GM23338 (cell line): ENCODE results near the gene NOTCH3. TPM values are rescaled to one million over a fixed set of nuclear protein-coding genes. Genes with fewer than 3 reads are reported as not detected.

ENCODE experiments used
- ATAC-seq: fragments of 200-7000 bp; cut with Tn5 transposase; 3 replicates; pipeline ENCODE4 v1.9.1; 2020
- DNase-seq: peaks from one replicate; pipeline ENCODE4 v3.0.0-alpha.2; 2015; ENCODE audit warnings: low spot score
- H2AFZ ChIP-seq: fragments of 200-600 bp; sonication (generic); 2 replicates; pipeline ENCODE4 v1.8.0; 2016; ENCODE audit warnings: antibody characterized with exemption, mild to moderate bottlenecking, moderate library complexity
- H3F3A ChIP-seq: fragments of 200-600 bp; sonication (generic); replicated peaks from 2 replicates; pipeline ENCODE4 v1.8.0; 2017; ENCODE audit warnings: antibody characterized with exemption, mixed run types, low read depth
- H3K27ac ChIP-seq: fragments of 200-600 bp; sonication (generic); 2 replicates; pipeline ENCODE4 v1.6.1; 2016; ENCODE audit warnings: low read depth
- H3K27me3 ChIP-seq: fragments of 200-600 bp; sonication (generic); 2 replicates; pipeline ENCODE4 v1.8.0; 2016; ENCODE audit warnings: mild to moderate bottlenecking, mixed run types, moderate library complexity; ENCODE audit not compliant: insufficient read depth
- H3K36me3 ChIP-seq: fragments of 200-600 bp; sonication (generic); 2 replicates; pipeline ENCODE4 v1.8.0; 2016; ENCODE audit warnings: mild to moderate bottlenecking; ENCODE audit not compliant: insufficient read depth
- H3K4me1 ChIP-seq: fragments of 200-600 bp; sonication (generic); 2 replicates; pipeline ENCODE4 v1.8.0; 2016; ENCODE audit warnings: mild to moderate bottlenecking, moderate library complexity; ENCODE audit not compliant: insufficient read depth
- H3K4me2 ChIP-seq: fragments of 200-600 bp; sonication (generic); 2 replicates; pipeline ENCODE4 v1.7.1; 2017; ENCODE audit warnings: mixed run types
- H3K4me3 ChIP-seq: fragments of 200-600 bp; sonication (generic); 2 replicates; pipeline ENCODE4 v1.6.1; 2016; ENCODE audit warnings: mixed run types
- H3K79me2 ChIP-seq: fragments of 200-600 bp; sonication (generic); replicated peaks from 2 replicates; pipeline ENCODE4 v1.8.0; 2017; ENCODE audit warnings: mild to moderate bottlenecking; ENCODE audit not compliant: insufficient read depth
- H3K9me2 ChIP-seq: fragments of 200-600 bp; sonication (generic); 2 replicates; pipeline ENCODE4 v1.8.0; 2017; ENCODE audit not compliant: insufficient read depth
- H4K20me1 ChIP-seq: fragments of 200-600 bp; sonication (generic); replicated peaks from 2 replicates; pipeline ENCODE4 v1.8.0; 2017; ENCODE audit warnings: mild to moderate bottlenecking; ENCODE audit not compliant: insufficient read depth
- H3K27ac Mint-ChIP-seq: 2 replicates; pipeline ENCODE4 v1.8.0; 2020; ENCODE audit warnings: inconsistent platforms, mild to moderate bottlenecking, moderate library complexity, mixed read lengths
- H3K27me3 Mint-ChIP-seq: 3 replicates; pipeline ENCODE4 v1.8.0; 2022; ENCODE audit warnings: low read depth, mild to moderate bottlenecking, moderate library complexity, mixed read lengths, inconsistent platforms; ENCODE audit not compliant: insufficient read depth, poor library complexity
- H3K36me3 Mint-ChIP-seq: 3 replicates; pipeline ENCODE4 v1.8.0; 2021; ENCODE audit warnings: low read depth, mild to moderate bottlenecking, inconsistent platforms, moderate library complexity, mixed read lengths
- H3K4me1 Mint-ChIP-seq: 3 replicates; pipeline ENCODE4 v1.8.0; 2020; ENCODE audit warnings: mild to moderate bottlenecking, inconsistent platforms, mixed read lengths
- H3K4me3 Mint-ChIP-seq: 3 replicates; pipeline ENCODE4 v1.8.0; 2021; ENCODE audit warnings: moderate library complexity, mild to moderate bottlenecking, inconsistent platforms, mixed read lengths
- H3K9me3 Mint-ChIP-seq: 3 replicates; pipeline ENCODE4 v1.8.0; 2020; ENCODE audit warnings: moderate library complexity, mild to moderate bottlenecking, inconsistent platforms, mixed read lengths
- CREB1 ChIP-seq: fragments of 250-450 bp; sonication (Bioruptor Pico); IDR thresholded peaks from 2 replicates; pipeline ENCODE4 v1.5.0; 2020; ENCODE audit warnings: low read depth, mild to moderate bottlenecking, moderate library complexity
- EZH2 ChIP-seq: fragments of 200-600 bp; sonication (generic); IDR thresholded peaks from one replicate; pipeline ENCODE4 v1.8.0; 2017; ENCODE audit warnings: antibody characterized with exemption, mild to moderate bottlenecking, low read depth; ENCODE audit not compliant: unreplicated experiment
- EZH2phosphoT487 ChIP-seq: fragments of 200-600 bp; sonication (generic); IDR thresholded peaks from one replicate; pipeline ENCODE4 v1.8.1; 2018; ENCODE audit warnings: antibody characterized with exemption; ENCODE audit not compliant: unreplicated experiment
- JUNB ChIP-seq: IDR thresholded peaks from one replicate; pipeline ENCODE4 v1.6.1; 2016; ENCODE audit warnings: antibody characterized with exemption; ENCODE audit not compliant: unreplicated experiment
- NANOG ChIP-seq: IDR thresholded peaks from 2 replicates; pipeline ENCODE4 v1.6.1; 2016; ENCODE audit warnings: antibody characterized with exemption, borderline replicate concordance
- POLR2AphosphoS5 ChIP-seq: IDR thresholded peaks from 2 replicates; pipeline ENCODE4 v1.6.1; 2016; ENCODE audit warnings: antibody characterized with exemption, low read depth
- STAT1 ChIP-seq: IDR thresholded peaks from one replicate; pipeline ENCODE4 v1.6.1; 2016; ENCODE audit warnings: antibody characterized with exemption; ENCODE audit not compliant: unreplicated experiment
- ZNF114 ChIP-seq: fragments of 250-450 bp; sonication (Bioruptor Pico); IDR thresholded peaks from 2 replicates; pipeline ENCODE4 v1.5.0; 2020; ENCODE audit warnings: mild to moderate bottlenecking, moderate library complexity
- ZNF331 ChIP-seq: fragments of 250-450 bp; sonication (Bioruptor Pico); IDR thresholded peaks from 2 replicates; pipeline ENCODE4 v1.5.0; 2020; ENCODE audit warnings: low read depth, mild to moderate bottlenecking, moderate library complexity
- polyA plus RNA-seq: library from polyadenylated mRNA; unstranded; fragments of >200 nt; fragmentation: Nextera tagmentation; extraction: Ambion mirVana; gene quantifications from 2 replicates; pipeline ENCODE4 v1.2.1, GENCODE V29; 2016
- total RNA-seq: library from RNA; depleted of rRNA; stranded (reverse); fragments of >200 nt; shearing (Covaris generic); gene quantifications from 2 replicates; pipeline ENCODE4 v1.2.3, GENCODE V29; 2014
- TF ChIP-seq, protein P1 (sequence below): fragments of 250-450 bp; sonication (Bioruptor Pico); IDR thresholded peaks from 2 replicates; pipeline ENCODE4 v1.5.0; 2020; ENCODE audit warnings: mild to moderate bottlenecking, moderate library complexity
- TF ChIP-seq, protein P2 (sequence below): IDR thresholded peaks from 2 replicates; pipeline ENCODE4 v1.6.1; 2016; ENCODE audit warnings: antibody characterized with exemption
- TF ChIP-seq, protein P3 (sequence below): IDR thresholded peaks from one replicate; pipeline ENCODE4 v1.6.1; 2018; ENCODE audit warnings: antibody characterized with exemption; ENCODE audit not compliant: unreplicated experiment
- TF ChIP-seq, protein P4 (sequence below), 2 experiments: fragments of 200-600 bp in 1 of 2; sonication (generic) in 1 of 2; conservative IDR thresholded peaks; 2 replicates each; pipeline versions ENCODE4 v1.5.1 to v1.6.1; 2016 to 2017; ENCODE audit warnings: antibody characterized with exemption in 2 of 2, low read depth in 2 of 2, mild to moderate bottlenecking in 2 of 2, moderate library complexity in 1 of 2

NOTCH3 gene
- total and polyA plus RNA-seq, 2 experiments from 2014 or later = 24.3 to 172 TPM

DNA sequence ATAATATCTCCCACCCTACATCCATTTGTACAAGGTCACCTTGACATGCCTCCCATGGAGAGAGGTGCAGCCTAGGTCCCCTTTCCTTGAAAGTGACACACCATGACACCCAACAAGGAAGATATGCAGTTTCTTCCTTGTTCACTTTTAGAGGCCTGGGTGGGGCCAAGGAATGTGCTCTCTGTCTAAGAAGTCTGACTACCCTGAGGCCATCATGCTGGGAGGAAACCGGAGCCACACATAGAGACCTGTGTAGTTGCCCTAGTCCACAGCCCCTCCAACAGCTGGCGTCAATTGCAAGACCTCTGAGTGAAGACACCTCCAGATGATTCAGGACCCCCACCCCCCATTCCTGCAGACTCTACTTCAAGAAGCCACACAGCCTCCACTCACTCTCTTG is 82.5 kb downstream of the NOTCH3 start:
- Mint-ChIP-seq H3K27ac (no peak overlapping the region), H3K27me3 (peaks cover 14% of the 10 kb centered on the region), H3K4me1 (no peaks in the 10 kb centered on the region), H3K4me3 (no peak overlapping the region), H3K9me3 (no peaks in the 10 kb centered on the region; the same call in 2 of the 3 replicates), H3K36me3 (peaks cover 81% of the 10 kb centered on the region)
- Histone ChIP-seq H3K79me2 (no peaks in the 10 kb centered on the region), H3K4me1 (no peaks in the 10 kb centered on the region), H3F3A (peaks cover 6% of the 10 kb centered on the region; the same call in 1 of the 2 replicates), H3K27me3 (no peaks in the 10 kb centered on the region), H3K27ac (no peak overlapping the region), H3K9me2 (no peaks in the 10 kb centered on the region), H4K20me1 (no peaks in the 10 kb centered on the region), H3K36me3 (peaks cover 17% of the 10 kb centered on the region), H2AFZ (no peak overlapping the region), H3K4me3 (no peak overlapping the region), H3K4me2 (no peak overlapping the region)
- ATAC-seq (no peak), DNase-seq (no peak)
- no peak for TF ChIP-seq EZH2phosphoT487
- TF ChIP-seq, protein P1, sequence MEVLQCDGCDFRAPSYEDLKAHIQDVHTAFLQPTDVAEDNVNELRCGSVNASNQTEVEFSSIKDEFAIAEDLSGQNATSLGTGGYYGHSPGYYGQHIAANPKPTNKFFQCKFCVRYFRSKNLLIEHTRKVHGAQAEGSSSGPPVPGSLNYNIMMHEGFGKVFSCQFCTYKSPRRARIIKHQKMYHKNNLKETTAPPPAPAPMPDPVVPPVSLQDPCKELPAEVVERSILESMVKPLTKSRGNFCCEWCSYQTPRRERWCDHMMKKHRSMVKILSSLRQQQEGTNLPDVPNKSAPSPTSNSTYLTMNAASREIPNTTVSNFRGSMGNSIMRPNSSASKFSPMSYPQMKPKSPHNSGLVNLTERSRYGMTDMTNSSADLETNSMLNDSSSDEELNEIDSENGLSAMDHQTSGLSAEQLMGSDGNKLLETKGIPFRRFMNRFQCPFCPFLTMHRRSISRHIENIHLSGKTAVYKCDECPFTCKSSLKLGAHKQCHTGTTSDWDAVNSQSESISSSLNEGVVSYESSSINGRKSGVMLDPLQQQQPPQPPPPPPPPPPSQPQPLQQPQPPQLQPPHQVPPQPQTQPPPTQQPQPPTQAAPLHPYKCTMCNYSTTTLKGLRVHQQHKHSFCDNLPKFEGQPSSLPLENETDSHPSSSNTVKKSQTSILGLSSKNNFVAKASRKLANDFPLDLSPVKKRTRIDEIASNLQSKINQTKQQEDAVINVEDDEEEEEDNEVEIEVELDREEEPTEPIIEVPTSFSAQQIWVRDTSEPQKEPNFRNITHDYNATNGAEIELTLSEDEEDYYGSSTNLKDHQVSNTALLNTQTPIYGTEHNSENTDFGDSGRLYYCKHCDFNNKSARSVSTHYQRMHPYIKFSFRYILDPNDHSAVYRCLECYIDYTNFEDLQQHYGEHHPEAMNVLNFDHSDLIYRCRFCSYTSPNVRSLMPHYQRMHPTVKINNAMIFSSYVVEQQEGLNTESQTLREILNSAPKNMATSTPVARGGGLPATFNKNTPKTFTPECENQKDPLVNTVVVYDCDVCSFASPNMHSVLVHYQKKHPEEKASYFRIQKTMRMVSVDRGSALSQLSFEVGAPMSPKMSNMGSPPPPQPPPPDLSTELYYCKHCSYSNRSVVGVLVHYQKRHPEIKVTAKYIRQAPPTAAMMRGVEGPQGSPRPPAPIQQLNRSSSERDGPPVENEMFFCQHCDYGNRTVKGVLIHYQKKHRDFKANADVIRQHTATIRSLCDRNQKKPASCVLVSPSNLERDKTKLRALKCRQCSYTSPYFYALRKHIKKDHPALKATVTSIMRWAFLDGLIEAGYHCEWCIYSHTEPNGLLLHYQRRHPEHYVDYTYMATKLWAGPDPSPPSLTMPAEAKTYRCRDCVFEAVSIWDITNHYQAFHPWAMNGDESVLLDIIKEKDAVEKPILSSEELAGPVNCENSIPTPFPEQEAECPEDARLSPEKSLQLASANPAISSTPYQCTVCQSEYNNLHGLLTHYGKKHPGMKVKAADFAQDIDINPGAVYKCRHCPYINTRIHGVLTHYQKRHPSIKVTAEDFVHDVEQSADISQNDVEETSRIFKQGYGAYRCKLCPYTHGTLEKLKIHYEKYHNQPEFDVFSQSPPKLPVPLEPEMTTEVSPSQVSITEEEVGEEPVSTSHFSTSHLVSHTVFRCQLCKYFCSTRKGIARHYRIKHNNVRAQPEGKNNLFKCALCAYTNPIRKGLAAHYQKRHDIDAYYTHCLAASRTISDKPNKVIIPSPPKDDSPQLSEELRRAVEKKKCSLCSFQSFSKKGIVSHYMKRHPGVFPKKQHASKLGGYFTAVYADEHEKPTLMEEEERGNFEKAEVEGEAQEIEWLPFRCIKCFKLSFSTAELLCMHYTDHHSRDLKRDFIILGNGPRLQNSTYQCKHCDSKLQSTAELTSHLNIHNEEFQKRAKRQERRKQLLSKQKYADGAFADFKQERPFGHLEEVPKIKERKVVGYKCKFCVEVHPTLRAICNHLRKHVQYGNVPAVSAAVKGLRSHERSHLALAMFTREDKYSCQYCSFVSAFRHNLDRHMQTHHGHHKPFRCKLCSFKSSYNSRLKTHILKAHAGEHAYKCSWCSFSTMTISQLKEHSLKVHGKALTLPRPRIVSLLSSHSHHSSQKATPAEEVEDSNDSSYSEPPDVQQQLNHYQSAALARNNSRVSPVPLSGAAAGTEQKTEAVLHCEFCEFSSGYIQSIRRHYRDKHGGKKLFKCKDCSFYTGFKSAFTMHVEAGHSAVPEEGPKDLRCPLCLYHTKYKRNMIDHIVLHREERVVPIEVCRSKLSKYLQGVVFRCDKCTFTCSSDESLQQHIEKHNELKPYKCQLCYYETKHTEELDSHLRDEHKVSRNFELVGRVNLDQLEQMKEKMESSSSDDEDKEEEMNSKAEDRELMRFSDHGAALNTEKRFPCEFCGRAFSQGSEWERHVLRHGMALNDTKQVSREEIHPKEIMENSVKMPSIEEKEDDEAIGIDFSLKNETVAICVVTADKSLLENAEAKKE (CRISPR knock-in tag) = no peak
- no peak for TF ChIP-seq NANOG
- TF ChIP-seq, protein P2, sequence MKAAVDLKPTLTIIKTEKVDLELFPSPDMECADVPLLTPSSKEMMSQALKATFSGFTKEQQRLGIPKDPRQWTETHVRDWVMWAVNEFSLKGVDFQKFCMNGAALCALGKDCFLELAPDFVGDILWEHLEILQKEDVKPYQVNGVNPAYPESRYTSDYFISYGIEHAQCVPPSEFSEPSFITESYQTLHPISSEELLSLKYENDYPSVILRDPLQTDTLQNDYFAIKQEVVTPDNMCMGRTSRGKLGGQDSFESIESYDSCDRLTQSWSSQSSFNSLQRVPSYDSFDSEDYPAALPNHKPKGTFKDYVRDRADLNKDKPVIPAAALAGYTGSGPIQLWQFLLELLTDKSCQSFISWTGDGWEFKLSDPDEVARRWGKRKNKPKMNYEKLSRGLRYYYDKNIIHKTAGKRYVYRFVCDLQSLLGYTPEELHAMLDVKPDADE = no peak
- TF ChIP-seq, protein P3, sequence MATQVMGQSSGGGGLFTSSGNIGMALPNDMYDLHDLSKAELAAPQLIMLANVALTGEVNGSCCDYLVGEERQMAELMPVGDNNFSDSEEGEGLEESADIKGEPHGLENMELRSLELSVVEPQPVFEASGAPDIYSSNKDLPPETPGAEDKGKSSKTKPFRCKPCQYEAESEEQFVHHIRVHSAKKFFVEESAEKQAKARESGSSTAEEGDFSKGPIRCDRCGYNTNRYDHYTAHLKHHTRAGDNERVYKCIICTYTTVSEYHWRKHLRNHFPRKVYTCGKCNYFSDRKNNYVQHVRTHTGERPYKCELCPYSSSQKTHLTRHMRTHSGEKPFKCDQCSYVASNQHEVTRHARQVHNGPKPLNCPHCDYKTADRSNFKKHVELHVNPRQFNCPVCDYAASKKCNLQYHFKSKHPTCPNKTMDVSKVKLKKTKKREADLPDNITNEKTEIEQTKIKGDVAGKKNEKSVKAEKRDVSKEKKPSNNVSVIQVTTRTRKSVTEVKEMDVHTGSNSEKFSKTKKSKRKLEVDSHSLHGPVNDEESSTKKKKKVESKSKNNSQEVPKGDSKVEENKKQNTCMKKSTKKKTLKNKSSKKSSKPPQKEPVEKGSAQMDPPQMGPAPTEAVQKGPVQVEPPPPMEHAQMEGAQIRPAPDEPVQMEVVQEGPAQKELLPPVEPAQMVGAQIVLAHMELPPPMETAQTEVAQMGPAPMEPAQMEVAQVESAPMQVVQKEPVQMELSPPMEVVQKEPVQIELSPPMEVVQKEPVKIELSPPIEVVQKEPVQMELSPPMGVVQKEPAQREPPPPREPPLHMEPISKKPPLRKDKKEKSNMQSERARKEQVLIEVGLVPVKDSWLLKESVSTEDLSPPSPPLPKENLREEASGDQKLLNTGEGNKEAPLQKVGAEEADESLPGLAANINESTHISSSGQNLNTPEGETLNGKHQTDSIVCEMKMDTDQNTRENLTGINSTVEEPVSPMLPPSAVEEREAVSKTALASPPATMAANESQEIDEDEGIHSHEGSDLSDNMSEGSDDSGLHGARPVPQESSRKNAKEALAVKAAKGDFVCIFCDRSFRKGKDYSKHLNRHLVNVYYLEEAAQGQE = no peak
- TF ChIP-seq JUNB = no peak
- no peak for TF ChIP-seq STAT1
- no peak for TF ChIP-seq EZH2
- no peak for TF ChIP-seq CREB1 (CRISPR knock-in tag)
- TF ChIP-seq ZNF114 (CRISPR knock-in tag) = no peak
- TF ChIP-seq, protein P4, sequence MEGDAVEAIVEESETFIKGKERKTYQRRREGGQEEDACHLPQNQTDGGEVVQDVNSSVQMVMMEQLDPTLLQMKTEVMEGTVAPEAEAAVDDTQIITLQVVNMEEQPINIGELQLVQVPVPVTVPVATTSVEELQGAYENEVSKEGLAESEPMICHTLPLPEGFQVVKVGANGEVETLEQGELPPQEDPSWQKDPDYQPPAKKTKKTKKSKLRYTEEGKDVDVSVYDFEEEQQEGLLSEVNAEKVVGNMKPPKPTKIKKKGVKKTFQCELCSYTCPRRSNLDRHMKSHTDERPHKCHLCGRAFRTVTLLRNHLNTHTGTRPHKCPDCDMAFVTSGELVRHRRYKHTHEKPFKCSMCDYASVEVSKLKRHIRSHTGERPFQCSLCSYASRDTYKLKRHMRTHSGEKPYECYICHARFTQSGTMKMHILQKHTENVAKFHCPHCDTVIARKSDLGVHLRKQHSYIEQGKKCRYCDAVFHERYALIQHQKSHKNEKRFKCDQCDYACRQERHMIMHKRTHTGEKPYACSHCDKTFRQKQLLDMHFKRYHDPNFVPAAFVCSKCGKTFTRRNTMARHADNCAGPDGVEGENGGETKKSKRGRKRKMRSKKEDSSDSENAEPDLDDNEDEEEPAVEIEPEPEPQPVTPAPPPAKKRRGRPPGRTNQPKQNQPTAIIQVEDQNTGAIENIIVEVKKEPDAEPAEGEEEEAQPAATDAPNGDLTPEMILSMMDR (conservative IDR thresholded peaks at IDR 0.05; ENCODE audit: low read depth in 2 of 2) = no peak
- TF ChIP-seq ZNF331 = no peak
- TF ChIP-seq POLR2AphosphoS5 = no peak
